ENCODE results near the gene DCTD.

DCTD gene

DNA sequence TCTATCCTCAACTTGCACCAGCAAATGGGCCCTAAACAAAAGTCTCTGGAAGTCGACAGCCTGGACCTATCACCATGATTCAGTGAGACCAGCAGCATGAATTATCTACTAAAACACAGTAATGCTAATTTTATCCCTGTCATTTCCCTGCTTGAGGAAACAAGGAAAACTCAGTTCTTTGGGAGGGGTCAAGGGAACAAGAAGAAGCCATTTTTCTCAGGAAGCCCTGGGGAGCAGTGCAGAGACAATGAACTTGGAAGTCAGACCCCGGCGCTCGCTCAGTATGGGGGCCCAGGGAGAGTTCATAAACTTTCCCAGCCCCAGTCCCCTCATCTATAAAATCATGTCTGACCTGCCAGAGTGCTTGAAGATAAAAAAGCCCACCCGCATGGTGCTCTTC, 50.4 kb downstream of the DCTD start:
- no peak for DNase-seq

DNA sequence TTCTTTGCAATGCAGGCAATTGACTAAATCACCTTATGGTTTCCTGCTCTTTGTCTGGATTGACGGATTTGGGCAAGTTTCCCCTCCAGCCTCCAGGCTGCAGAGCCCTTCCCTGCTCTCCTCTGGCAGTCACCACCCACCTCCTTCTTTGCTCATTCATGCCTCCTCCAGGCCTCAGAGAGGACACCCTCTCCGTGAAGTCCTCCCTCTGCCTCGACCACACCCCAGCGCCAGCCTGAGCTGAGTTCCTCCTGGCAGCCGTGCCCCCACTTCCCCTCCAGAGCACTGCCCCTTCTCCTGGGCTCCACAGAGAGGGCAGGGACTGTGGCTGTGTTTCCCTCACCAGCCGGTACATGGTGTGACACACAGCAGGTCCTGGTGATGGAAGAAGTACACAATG, 53.7 kb downstream of the DCTD start:
- DNase-seq = no peak

- DNase-seq = no peak
Observed at GRCh38 chr4:182862921-182863320, 54.3 kb downstream of the DCTD start.

DNA sequence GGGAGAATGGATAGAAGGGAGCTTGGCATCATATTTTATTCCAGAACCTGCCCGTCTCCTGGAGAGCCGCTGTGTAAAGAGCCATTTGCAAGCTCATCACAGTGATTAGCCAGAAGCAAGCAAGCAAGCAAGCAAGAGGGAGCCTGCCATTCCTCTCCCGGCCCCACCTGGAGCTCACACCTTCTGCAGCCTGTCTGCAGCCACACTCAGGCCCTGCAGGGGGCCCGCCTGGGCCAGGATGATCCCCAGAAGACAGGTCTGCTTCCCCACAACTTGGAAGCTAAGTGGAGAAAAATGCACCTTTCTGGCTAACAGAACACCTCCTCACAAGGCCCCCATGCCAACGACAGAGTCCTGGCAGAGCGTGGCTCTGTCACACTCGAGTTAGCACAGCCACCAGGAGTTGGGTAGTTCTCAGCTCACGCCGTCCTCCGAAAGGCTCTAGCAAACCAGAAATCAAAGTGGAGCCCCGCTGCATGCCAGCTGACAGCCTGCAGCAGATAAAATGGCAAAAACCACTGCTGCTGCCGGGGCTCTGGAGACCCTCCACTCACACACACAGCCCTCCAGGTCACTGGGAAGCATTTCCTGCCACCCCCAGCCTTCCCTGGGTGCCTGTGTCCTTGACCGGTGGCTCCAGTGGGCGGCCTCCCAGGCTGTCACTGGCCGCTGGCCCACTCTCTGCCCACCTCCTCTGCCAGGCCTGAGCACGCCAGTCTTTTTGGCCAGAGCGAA, 54.9 kb downstream of the DCTD start:
- DNase-seq = no peak

- DNase-seq = no peak
Observed at GRCh38 chr4:182861346-182861745, 55.8 kb downstream of the DCTD start.

- no peak for DNase-seq
Observed at GRCh38 chr4:182859730-182860129, 57.5 kb downstream of the DCTD start.

GRCh38 chr4:182858711-182859110, 58.5 kb downstream of the DCTD start:
- no peak for DNase-seq

DNA sequence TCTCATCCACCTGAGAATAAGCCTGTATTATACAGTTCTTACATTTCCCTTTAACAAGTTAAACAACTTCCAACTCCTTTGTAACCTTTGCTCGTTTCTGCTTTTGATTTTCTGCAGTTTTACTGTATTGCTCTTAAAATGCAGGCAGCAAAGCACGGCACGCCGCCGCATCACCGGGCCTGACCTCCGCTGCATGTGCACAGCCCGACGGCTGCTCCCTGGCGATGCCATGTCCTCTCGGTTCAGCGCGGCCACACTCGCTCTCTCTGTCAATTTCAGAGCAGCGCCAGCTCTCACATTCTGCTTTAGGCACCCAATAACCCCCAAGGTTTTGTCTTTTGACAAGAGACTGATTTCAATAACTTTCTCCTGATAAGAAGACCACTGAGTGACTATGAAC, 60.3 kb downstream of the DCTD start:
- no peak for DNase-seq

DNA sequence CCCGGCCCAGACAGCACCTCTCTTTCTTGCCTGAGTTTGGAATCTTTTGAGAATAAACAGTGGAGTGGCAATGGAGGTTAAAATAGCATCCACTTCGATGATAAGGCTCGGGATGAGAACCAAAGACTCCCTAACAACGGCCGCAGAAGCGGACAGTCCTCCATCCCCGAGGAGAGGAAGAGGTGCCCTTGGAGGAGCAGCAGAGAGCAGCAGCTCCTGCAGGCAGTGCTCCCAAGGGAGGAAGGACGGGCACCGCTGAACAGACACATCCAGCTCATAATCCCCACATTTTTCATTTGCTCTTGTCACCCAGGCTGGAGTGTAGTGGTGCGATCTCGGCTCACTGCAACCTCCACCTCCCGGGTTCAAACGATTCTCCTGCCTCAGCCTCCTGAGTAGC, 61.3 kb downstream of the DCTD start:
- no peak for DNase-seq

GRCh38 chr4:182855312-182855711, 61.9 kb downstream of the DCTD start:
- DNase-seq = no peak

DNA sequence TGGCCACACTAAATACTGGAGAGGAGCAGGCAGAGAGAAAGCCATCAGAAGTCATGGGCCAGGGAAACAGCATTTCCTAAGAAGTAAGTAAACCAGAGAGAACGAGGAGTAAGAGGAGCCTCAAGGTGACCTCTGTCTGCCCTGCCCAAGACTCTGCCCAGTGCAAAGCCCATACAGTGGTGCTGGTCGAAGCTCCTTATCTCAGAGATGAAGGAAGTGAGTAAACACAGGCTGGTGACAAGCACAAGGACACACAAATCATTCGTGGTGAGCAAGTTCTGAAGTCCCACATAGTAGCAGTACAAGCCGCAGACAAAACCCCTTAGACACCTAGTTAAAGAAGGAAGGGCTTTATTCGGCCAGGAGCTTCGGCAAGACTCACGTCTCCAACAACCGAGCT, 62.7 kb downstream of the DCTD start:
- no peak for DNase-seq

GRCh38 chr4:182853731-182854330, 63.4 kb downstream of the DCTD start:
- DNase-seq = no peak

DNA sequence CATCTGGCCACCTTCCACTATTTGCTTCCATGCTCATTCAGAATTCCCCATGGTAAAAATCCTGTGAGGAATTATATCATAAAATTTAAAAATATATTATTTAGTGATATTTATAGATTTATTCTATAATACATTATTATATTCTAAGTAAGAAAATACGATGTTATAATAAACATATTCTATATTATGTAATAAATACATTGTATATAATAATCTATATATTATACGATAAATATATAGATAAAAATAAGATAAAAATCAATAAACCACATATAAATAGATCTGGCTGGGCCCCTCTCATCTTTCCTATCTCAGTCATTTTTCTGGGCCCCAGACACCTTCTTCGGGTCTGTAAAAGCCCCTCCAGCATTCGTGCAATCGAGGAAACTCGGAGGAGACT, 68.5 kb downstream of the DCTD start:
- no peak for DNase-seq

- peak; percentile 17 for DNase-seq
Observed at GRCh38 chr4:182847576-182848450, 69.4 kb downstream of the DCTD start.

DNA sequence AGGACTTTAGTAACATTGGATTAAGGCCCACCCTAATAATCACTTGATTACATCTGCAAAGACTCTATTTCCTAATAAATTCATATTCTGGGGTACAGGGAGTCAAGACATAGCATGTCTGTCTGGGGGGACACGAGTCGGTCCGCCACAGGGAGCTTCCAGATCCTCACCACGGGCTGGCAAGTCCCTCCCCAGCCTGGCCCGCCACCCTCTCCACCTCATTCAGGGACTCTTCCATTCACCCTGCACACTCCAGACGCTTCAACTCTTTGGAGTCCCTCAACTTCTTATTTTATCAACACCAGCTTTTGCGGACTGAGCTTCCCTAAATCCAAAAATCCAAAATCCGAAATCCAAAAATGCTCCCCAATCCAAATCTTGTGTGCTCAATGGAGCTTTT, 71.2 kb downstream of the DCTD start:
- no peak for DNase-seq

DNA sequence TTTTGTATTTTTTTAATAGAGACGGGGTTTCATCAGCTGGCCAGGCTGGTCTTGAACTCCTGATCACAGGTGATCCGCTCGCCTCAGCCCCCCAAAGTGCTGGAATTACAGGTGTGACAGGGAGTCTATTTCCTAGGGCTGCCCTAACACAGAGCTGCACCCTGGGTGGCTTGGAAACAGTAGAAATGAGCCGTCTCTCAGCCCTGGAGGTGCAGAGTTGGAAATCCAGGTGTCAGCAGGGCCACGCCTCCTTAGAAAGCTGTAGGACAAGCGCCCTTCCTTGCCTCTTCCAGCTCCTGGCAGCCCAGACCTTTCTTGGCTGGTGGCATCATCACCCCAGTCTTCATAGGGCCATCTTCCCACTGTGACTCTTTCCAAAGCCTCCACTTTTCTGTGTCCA, 71.6 kb downstream of the DCTD start:
- no peak for DNase-seq

DNA sequence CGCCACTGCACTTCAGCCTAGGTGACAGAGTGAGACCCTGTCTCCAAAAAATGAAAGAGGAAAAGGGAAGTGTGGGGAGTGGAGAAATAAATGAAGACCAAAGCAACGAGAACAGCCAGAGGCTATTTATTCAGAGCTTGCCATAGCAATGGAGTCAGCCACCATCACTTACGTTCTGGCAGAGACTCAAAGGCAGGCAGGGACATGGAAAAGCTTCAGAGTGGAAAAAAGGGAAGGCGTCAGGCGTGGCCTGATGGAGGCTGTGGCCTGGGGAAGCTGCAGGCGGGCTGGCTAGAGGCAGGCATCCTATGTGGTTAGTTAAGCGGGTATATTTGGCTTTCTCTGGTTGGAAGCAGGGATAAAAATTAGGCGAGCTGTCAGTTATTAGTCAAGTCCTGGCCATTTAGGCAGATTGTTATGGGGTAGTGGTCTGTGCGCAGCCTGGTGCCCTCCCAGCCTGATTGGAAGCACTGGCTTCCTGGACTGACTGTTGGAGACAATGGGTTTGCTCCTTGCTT, 73.3 kb downstream of the DCTD start:
- no peak for DNase-seq

GRCh38 chr4:182842759-182843390, 74.3 kb downstream of the DCTD start:
- no peak for DNase-seq

- no peak for DNase-seq
Observed at GRCh38 chr4:182842104-182842600, 75.0 kb downstream of the DCTD start.

- DNase-seq = no peak
Observed at GRCh38 chr4:182840108-182840507, 77.1 kb downstream of the DCTD start.

All from NCI-H2171 treated with DMSO at 0.1 percent for 48 hours (cell line).